ENCODE measurements around the gene SLC30A10.
"Not testable (repeated sequence)": the region's sequence is repeated elsewhere in the genome, so short reads cannot be mapped to it uniquely, and the experiment has no call there.

The SLC30A10 gene

GRCh38 chr1:219888667-219889066, 39.7 kb downstream of the SLC30A10 start:
- DNase-seq: not testable (repeated sequence)

GRCh38 chr1:219885680-219886079, 42.7 kb downstream of the SLC30A10 start:
- DNase-seq: no peak

- DNase-seq: no peak
Observed at GRCh38 chr1:219883400-219884332, 44.7 kb downstream of the SLC30A10 start.

- DNase-seq: no peak
Observed at GRCh38 chr1:219882755-219883154, 45.6 kb downstream of the SLC30A10 start.

- DNase-seq: no peak
Observed at GRCh38 chr1:219882096-219882495, 46.3 kb downstream of the SLC30A10 start.

GRCh38 chr1:219880765-219881457, 47.4 kb downstream of the SLC30A10 start:
- DNase-seq: no peak

GRCh38 chr1:219876798-219877209, 51.6 kb downstream of the SLC30A10 start:
- DNase-seq: no peak

GRCh38 chr1:219875860-219876259, 52.5 kb downstream of the SLC30A10 start:
- no peak for DNase-seq

GRCh38 chr1:219872538-219872937, 55.8 kb downstream of the SLC30A10 start:
- DNase-seq: not testable (repeated sequence)

- DNase-seq: no peak
Observed at GRCh38 chr1:219871427-219872057, 56.8 kb downstream of the SLC30A10 start.

GRCh38 chr1:219868615-219869014, 59.7 kb downstream of the SLC30A10 start:
- not testable (repeated sequence) for DNase-seq

Data from CD4-positive, alpha-beta T cell treated with Interleukin-15 for 1 hour (primary cell).